Gastroesophageal sphincter (tissue), 3 donors: Measurements from ENCODE around the gene ANKS1A.

Source experiments
- CTCF ChIP-seq, 4 experiments: fragments of 200-600 bp in 2 of 4; fragments of 450-650 bp in 2 of 4; sonication (generic) in 1 of 4; IDR thresholded peaks; one replicate each; pipeline ENCODE4 v1.5.1; 2017 to 2019; ENCODE audit warnings: antibody characterized with exemption in 4 of 4, mild to moderate bottlenecking in 2 of 4, moderate library complexity in 2 of 4
- POLR2A ChIP-seq, 2 donors: fragments of 450-650 bp; IDR thresholded peaks; one replicate each; pipeline ENCODE4 v1.6.1; 2017; ENCODE audit warnings: antibody characterized with exemption in 2 of 2, mild to moderate bottlenecking in 2 of 2, moderate library complexity in 1 of 2
- POLR2AphosphoS5 ChIP-seq: sonication (generic); formaldehyde crosslinking; IDR thresholded peaks from one replicate; pipeline ENCODE4 v1.6.1; 2017; ENCODE audit warnings: antibody characterized with exemption

- TF ChIP-seq CTCF (IDR thresholded peaks at IDR 0.05) (no peak), POLR2A (IDR thresholded peaks at IDR 0.05) (no peak), POLR2AphosphoS5 (no peak)
These were observed 103.3 kb downstream of the ANKS1A start for GRCh38 chr6:34992376-34992775.
